ENCODE results near the gene RBMS1. TPM values are rescaled to one million over a fixed set of nuclear protein-coding genes. Genes with fewer than 3 reads are reported as not detected.

The RBMS1 gene
- total RNA-seq, 1 experiment from 2014 or later = 77.5 TPM

DNA sequence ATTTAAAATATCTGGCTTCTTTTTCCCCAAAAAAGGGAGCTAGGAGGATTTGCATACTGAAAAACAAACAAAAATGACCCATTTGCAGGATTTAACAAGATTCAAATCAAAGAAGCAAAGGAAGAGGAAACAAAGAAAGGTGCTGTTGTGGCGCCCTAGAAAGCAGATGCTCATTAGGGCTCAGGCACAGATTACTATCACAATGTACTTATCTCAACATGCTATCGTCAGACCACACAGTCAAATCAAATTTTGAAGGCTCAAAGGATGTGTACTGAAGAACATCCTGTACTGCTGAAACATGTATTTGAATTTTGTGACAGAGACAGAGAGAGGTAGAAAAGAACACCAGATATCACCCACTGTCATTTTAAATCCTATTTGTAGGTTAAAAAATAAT lies 10.9 kb downstream of the RBMS1 start:
- H3K23ac ChIP-seq (ENCODE audit: insufficient read length, low read depth, low read length) = no peak overlapping the region
- H2BK20ac ChIP-seq (ENCODE audit: low read depth, low read length, poor library complexity, severe bottlenecking) = no peak overlapping the region
- H3K9ac ChIP-seq (ENCODE audit: extremely low read depth, insufficient read length, low read length) = no peak overlapping the region
- H3K18ac ChIP-seq (ENCODE audit: insufficient read length, low read depth, low read length) = no peak overlapping the region
- H2AFZ ChIP-seq (ENCODE audit: low read length) = no peak overlapping the region
- H3K56ac ChIP-seq (ENCODE audit: insufficient read length, low read depth, low read length) = no peak overlapping the region
- no peak overlapping the region for H3K4ac ChIP-seq (ENCODE audit: low read depth, low read length)
- H4K91ac ChIP-seq (ENCODE audit: insufficient read length, low read depth, low read length) = no peak overlapping the region
- H2AK5ac ChIP-seq (ENCODE audit: insufficient read length, low read length) = no peak overlapping the region
- Mint-ChIP-seq H3K9me3 (no peaks in the 10 kb centered on the region), H3K36me3 (ENCODE audit: insufficient read depth in 1 of 3, low read depth in 3 of 3) (no peaks in the 10 kb centered on the region; a peak in 1 of 7 replicates), H3K4me3 (no peak overlapping the region), H3K27me3 (ENCODE audit: low read depth) (no peaks in the 10 kb centered on the region), H3K27ac (peak overlapping the region in 2 of 3 experiments; percentile 63 to 84; a peak in 2 of 7 replicates), H3K4me1 (peaks cover 38 to 43% of the 10 kb centered on the region in 2 experiments)
- H3K79me1 ChIP-seq (ENCODE audit: insufficient read depth, low read depth, low read length, poor library complexity, severe bottlenecking) = no peaks in the 10 kb centered on the region
- H2BK120ac ChIP-seq (ENCODE audit: low read depth, low read length, poor library complexity, severe bottlenecking) = no peak overlapping the region
- H2BK15ac ChIP-seq (ENCODE audit: low read depth, low read length) = no peak overlapping the region
- no peak overlapping the region for H4K8ac ChIP-seq (replicated peaks; ENCODE audit: insufficient read length, low read depth, low read length)
- H3K79me2 ChIP-seq (ENCODE audit: insufficient read depth, low read length) = peaks cover 11% of the 10 kb centered on the region
- H3T11ph ChIP-seq (ENCODE audit: low read length) = no peak overlapping the region
- no peak overlapping the region for H2BK5ac ChIP-seq (ENCODE audit: insufficient read length, low read length)
- no peak for DNase-seq
- no peak overlapping the region for H3K27ac ChIP-seq (ENCODE audit: insufficient read length, low read depth, low read length)
- no peaks in the 10 kb centered on the region for H3K23me2 ChIP-seq (ENCODE audit: insufficient read length, low read depth, low read length, poor library complexity, severe bottlenecking)
- no peak overlapping the region for H4K5ac ChIP-seq (ENCODE audit: insufficient read length, low read depth, low read length)
- no peak overlapping the region for H2BK12ac ChIP-seq (ENCODE audit: insufficient read length, low read depth, low read length)
- peaks cover 4% of the 10 kb centered on the region; the same call in 1 of the 2 replicates for H3K4me1 ChIP-seq (ENCODE audit: insufficient read depth, low read length)
- no CpG with 5 or more reads among the region's 2 CpGs for WGBS (ENCODE audit: extremely low coverage, insufficient read length, low lambda C conversion rate)
- TF ChIP-seq, protein P1, sequence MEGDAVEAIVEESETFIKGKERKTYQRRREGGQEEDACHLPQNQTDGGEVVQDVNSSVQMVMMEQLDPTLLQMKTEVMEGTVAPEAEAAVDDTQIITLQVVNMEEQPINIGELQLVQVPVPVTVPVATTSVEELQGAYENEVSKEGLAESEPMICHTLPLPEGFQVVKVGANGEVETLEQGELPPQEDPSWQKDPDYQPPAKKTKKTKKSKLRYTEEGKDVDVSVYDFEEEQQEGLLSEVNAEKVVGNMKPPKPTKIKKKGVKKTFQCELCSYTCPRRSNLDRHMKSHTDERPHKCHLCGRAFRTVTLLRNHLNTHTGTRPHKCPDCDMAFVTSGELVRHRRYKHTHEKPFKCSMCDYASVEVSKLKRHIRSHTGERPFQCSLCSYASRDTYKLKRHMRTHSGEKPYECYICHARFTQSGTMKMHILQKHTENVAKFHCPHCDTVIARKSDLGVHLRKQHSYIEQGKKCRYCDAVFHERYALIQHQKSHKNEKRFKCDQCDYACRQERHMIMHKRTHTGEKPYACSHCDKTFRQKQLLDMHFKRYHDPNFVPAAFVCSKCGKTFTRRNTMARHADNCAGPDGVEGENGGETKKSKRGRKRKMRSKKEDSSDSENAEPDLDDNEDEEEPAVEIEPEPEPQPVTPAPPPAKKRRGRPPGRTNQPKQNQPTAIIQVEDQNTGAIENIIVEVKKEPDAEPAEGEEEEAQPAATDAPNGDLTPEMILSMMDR (conservative IDR thresholded peaks at IDR 0.05) = no peak
- no peaks in the 10 kb centered on the region for H3K27me3 ChIP-seq (ENCODE audit: insufficient read depth, low read length)
- no peaks in the 10 kb centered on the region for H3K9me3 ChIP-seq (ENCODE audit: control insufficient read depth, low read depth, low read length)
- no peaks in the 10 kb centered on the region for H4K20me1 ChIP-seq (ENCODE audit: control insufficient read depth, insufficient read depth, insufficient read length)
- no peak overlapping the region for H3K14ac ChIP-seq (ENCODE audit: insufficient read depth, low read length)
- H3K4me2 ChIP-seq (ENCODE audit: insufficient read depth, insufficient read length, low read length) = no peak overlapping the region

Data from H9 (cell line).